Measurements from ENCODE around the gene AFAP1.
A peak's percentile ranks its signal among the peaks of the same experiment; 100 is the strongest.

The AFAP1 gene

DNA sequence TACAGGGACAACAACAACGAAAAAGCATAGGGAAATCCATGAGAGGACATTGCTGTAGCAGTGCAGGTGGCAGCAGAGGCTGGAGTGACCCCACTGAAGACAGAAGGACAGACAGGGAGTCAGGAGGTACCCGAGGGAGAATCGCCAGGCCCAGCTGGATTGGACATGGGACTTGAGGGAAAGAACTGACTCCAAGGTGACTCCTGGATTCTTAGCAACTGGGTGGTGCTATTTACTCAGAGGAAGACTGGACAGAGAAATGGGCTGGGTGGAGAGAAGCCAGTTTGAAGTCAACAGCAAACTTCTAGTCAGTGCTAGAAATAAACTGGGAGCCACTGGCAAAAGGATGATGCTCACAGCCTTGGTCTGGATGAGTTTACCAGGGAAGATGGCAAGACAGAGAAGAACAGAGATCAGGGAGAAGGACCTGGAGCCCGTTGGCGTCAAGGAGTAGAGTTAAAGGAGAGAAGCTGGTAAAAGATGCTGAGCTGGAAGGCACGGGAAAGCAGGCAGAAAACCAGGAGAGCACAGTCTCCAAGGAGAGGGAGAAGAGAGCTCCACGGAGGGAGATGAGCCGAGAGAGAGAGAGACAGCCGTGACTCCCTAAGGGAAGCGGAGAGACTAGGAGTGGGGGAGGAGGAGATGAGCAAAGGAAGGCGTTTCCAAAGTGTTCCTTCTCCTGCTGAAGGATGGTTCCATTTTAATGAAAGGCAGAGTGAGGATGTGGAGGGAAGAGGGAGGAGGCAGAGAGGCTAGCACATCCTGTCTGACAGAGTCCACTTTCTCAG, 119.4 kb downstream of the AFAP1 start:
- DNase-seq (ENCODE audit: low spot score): no peak

DNA sequence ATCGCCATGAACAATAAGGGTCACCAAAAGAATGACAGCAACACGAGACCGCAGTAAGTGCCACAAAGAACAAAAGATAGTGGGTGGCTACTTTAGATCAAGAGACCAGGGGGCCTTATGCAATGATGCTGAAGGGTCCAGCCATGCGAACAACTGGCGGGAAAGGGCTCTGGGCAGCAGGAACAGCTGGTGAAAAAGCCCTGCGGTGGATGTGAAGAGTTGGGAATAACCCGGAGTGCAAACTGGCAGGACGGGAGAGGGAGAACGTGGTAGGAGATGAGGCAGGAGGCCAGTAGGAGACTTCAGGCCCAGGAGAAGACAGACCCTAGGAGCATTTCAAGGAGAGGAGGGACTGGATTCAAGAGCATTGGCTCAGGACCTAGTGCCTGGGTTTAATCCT, 120.2 kb downstream of the AFAP1 start:
- DNase-seq (ENCODE audit: low spot score): no peak

DNA sequence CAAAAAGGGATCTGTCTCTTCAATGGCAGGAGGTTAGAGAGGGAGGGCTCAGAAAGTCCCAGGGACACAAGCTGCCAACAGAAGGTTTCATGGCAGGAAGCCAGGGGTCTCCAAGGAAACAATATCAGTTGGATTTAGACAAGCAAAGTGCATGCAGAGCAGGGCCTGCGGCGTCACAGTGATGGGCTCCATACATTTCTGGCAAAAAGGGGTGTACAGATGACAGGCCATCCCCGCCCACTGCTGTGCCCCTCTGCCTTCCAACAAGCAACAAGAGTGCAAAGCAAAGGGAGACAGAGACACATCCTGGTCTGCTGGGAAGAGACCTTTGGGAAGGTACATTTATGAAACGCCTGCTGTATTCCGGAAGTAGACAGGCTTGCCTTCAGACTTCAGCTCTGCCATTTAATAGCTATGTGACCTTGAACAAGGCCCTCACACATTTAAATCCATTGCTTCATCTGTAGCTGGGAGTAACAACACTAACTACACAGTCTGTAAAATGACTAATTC, 121.2 kb downstream of the AFAP1 start:
- no peak for DNase-seq (ENCODE audit: low spot score)

DNA sequence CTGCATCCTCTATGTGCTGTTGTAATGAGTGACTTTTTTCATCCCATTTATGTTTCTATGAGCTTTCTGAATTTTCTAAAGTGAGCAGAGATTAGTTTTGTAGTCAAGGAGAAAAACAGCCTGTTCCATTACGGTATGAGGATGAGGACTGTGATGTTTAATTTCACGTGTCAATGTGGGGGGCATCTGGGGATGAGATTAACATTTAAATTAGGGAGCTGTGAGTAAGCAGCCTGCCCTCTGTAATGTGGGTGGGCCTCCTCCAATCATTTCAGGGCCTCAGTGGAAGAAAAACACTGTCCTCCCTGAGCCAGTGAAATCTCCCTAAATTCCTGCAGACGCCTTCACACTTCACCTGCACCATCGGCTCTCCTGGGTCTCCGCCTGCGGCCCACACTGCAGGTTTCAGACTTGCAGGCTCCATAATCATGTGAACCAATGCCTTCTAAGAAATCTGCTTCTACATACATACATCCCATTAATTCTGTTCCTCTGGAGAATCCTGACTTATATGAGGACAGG, 121.7 kb downstream of the AFAP1 start:
- no peak for DNase-seq (ENCODE audit: low spot score)

DNA sequence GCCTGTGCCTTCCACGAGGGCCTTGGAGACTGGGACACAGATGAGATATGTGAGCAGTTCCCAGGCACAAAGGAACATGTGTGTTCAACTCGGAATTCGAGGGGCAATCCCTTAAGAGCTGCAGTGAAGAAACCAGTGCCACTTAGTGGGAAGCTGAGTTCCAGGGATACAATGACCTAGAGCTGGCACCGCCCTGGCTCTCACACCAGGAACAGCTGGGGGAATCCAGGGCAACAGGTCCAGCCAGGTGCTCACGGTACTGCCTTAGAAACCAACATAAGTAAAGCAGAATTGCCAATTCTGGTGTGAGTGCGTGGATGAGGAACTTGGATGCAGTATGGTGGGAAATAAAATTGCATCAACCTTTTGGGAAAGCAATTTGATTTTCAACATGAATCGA, 122.9 kb downstream of the AFAP1 start:
- DNase-seq (ENCODE audit: low spot score): no peak

DNA sequence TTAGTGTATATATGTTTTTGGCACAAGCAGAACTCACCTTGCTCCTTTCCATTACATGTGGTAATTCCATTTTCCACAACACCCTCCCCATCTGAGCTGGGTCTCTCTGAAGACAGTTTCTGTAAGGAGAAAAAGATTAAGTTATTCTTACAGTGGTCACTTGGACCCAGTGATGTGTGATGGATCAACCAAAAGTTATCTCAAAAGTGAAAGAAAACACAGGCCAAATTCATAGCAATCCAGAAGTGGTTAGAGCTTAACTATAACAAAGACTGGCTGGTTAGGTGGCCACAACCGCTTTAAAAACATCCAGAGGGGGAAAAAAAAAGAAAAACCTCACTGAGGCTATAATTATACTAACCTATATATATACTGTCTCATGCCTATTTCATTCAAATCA, 123.7 kb downstream of the AFAP1 start:
- DNase-seq (ENCODE audit: low spot score): no peak

DNA sequence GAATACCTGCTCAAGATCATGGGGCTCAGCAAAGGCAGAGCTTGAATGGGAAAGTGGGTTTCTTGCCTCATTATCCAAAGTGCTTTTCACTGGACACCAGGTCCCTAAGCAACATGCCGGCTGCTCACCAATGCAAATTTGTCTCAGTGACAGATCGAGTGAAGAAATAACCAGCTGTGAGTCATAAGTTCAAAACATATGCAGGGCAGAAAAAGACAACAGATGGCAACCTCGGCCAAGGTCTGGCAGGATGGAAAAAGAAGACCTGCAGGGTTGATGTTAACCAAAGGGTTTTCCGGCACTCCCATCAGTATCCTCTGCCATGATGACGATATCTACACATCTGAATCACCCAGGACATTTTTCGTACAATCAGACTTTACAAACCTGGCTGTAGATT, 124.1 kb downstream of the AFAP1 start:
- DNase-seq (ENCODE audit: low spot score): peak; percentile 10

DNA sequence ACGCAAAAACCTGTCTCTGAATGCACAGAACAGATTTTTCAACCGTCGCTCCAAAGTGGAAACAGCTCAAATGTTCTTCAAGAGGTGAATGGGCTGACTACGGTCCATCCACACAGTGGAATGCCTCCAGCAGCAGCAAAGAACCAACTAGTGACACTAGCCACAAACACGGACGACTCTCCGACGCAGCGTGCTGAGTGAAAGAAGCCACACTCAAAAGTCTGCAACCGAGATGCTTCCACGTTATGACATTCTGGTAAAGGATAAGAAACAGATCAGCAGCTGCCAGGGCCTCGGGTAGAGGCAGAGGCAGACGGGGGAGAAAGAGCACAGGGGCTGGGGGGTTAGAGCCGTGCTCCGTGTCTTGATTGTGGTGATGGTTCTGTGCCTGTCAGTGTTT, 125.2 kb downstream of the AFAP1 start:
- no peak for DNase-seq (ENCODE audit: low spot score)

DNA sequence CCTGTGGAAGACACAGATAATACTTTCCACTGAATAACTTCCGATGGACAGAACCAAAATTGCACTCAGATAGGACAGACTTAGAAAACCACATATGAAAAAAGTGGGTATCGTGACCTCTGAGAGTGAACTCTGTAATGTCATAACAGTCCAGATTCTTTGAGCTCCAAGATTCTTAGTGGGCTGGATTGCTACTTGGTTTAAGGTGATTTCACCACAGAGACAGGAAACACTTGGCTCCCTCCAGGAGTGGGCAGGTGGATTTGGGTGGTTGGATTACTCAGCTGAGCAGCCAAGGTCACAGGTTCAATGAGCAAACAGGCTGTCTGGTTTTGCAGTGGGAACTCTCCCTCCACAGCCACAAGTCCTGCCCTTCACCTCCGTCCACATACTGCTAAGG, 126.0 kb downstream of the AFAP1 start:
- DNase-seq (ENCODE audit: low spot score): no peak

DNA sequence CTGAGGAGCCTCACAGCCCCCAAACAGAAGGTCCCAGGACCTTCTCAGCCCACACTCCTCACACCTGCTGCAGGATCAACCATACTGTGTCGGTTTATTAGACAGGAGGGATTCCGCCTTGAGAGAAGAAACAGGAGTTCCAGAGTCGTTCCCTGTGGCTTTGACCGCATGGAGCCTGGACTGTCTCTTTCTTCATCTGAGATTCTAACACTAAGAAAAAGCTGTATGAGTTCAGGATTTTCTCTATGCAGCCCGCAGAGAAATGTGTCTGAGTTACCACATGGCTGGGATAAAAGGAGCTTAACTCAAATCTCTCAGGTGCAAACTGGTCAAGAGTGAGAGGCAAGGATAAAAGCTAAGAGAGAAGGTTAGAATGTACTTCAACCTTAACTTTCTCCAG, 126.7 kb downstream of the AFAP1 start:
- no peak for DNase-seq (ENCODE audit: low spot score)

DNA sequence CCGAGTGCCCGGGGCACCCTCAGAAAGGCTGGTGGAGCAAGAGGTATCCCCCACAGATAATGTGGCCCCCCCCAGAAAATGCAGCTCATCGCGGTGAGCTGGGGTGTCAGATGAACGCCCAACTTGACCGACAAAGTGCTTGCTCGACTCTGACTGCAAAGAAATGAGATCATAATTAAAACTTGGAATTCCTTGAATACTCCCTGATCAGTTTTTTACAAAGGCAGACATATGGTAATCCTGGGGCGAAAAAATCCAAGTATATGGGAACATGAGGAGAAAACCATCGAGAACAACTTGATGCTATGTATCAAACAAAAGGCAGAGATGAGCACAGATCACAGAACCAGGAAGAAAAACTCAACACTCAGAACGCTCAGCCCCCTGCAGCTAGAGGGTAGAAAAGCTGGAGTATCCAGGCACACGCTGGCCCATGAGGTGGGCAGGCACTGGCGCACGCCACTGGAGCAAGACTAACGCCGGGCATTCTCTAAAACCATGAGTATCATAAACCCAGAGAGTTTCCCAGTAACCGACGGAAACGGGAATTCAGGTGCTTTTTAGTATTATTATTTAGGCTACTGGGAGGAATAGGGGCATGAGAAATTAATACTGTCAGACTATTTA, 127.3 kb downstream of the AFAP1 start:
- no peak for DNase-seq (ENCODE audit: low spot score)

DNA sequence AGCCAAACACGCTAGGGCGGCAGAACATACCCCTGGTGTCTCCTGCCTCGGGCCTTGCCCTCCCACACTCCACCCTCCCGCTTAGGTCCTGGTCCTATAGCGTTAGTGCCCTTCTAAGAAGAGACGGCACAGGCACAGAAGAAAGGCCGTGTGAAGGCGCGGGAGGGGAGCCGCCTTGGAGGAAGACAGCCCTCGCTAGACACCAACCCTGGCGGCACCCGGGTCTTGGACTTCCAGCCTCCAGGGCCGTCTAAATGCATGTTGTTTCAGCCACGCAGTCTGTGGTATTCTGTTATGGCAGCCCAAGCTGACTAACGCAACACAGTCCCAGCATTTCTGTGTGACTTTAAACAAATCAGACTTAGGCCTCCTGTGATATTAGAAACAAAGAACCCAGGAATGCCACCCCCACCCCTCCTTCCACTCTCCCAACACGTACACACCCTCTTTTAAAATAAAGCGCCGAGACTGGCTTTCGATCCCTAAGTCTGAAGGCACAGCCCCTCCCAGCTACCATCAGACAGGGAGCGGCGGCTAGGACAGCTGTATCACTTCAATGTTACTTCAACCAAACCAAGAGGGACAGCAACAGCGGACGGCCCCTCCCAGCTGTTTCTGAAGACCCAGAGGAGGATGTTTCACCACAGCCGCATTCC, 128.0 kb downstream of the AFAP1 start:
- DNase-seq (ENCODE audit: low spot score): no peak

DNA sequence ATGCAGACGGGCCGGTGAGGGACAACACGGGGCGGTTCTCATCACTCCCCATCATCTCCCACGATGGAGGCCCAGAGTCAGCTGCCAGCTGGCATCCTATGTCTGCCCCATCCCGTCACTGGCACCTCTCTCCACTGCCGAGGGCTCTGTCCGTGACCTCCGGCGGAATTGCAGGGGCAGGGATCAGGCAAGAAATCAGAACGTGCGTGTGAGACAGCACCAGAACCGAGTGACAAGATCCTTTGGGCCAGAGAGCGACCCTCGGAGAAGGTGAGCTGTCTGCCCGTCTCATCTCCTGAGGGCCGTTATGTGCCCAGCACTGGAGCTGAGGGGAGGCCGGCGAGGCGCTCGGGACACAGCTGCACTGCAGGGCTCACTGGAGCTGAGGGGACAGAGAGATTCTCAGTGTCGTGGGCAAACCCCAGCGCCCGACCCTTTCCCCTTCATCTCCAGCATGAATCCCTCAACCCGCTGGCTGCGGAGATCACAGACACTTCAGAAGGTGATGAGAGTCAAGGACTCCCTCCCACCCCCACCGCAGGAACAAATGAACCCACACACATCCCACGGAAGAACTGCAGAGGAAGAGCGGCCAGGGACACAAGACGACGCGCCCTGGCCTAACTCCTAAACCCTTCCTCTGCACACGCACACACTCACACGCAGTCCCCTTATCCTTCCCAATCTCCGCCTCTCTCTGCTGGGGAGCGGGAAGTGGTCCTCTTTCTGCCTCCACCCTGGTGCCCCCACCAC, 128.7 kb downstream of the AFAP1 start:
- no peak for DNase-seq (ENCODE audit: low spot score)

DNA sequence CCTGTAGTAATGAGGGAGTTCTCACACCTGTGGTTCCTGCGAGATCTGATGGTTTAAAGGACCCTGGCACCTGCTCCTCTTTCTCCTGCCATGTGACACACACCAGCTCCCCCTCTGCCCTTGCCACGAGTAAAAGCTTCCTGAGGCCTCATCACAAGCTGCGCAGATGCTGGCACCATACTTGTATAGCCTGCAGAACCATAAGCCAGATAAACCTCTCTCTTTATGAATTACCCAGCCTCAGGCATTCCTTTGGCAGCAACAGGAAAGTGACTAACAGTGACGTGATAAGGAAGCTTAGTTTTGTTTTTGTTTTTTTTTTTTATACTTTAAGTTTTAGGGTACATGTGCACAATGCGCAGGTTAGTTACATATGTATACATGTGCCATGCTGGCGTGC, 130.9 kb downstream of the AFAP1 start:
- DNase-seq (ENCODE audit: low spot score): no peak

DNA sequence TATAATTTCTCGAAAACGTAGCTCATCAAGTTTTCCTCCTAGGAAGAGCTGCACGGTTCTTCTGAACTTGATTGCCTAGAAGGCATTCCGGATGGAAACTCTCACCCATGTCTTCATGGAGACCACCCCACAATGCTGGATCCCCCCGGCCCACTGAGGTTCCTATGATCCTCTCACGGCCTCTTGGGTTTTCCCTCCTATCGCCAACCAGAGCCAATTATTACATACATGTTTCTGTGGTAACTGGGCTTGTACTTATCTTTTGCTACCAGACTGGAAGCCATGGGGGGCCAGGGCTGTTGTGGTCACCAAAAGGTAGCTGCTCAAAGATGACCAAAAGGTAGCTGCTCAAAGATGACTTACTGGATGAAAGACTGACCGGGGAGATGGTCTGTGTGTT, 131.5 kb downstream of the AFAP1 start:
- DNase-seq (ENCODE audit: low spot score): no peak

DNA sequence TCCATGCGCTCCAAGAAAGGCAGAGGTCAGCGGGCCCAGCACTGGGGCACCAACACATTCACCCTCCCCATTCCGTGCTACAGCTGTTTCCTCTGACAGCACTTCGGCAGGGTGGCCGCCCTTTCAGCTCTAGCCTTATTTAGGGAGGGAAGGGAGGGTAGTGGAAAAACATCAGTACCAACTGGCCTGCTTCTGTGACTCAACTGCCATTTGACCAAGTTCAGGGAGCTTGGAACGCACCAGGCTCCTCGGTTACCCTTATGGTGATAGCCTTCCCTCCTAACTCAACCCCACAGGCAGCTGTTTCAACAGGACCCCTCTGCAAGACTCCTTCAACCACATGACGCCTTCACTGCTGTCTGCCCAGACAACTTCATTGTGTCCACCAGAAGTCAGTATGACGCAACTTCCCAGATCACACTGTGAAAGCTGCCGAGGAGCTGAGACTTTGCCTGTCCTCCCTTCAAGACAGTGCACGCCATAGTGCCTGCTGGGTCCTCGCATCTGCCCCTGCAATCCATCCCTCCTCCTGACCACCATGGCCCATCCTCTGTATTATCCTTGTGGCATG, 132.2 kb downstream of the AFAP1 start:
- DNase-seq (ENCODE audit: low spot score): no peak

DNA sequence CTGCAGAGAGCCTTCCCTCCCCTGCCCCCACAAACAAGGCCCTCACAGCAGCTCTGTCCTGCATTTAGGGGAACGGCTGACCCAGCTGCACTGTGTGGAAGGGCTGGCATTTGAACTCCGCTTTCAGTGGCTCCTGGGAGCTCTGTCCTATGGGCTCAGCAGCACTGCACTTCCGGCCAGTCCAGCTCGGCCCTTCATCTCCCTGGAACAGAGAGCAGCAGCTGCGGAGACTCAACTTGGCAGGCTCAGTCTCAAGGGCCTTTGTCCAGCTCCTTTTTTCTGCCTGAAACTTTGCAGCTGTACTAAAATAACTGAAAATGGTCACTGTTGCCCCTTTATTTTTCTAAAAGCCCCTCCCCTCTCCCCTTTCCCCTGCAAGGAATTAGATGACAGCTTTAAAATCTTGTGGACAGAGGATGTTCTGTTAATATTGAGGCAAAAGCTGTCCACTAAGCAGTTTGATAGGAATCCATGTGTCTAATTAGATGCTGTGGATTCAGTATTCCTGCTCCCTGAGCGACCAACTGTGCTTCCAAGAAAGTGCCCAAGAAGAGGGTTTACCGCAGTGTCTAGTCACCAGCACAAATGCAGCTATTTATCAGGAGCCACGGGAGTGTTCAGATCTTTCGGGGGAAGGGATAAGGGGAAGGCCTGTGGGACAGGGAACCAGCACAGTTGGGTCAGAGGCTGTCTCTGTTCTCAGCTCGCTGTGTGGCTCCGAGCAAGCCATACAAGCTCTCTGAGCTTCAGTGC, 133.1 kb downstream of the AFAP1 start:
- DNase-seq (ENCODE audit: low spot score): no peak

DNA sequence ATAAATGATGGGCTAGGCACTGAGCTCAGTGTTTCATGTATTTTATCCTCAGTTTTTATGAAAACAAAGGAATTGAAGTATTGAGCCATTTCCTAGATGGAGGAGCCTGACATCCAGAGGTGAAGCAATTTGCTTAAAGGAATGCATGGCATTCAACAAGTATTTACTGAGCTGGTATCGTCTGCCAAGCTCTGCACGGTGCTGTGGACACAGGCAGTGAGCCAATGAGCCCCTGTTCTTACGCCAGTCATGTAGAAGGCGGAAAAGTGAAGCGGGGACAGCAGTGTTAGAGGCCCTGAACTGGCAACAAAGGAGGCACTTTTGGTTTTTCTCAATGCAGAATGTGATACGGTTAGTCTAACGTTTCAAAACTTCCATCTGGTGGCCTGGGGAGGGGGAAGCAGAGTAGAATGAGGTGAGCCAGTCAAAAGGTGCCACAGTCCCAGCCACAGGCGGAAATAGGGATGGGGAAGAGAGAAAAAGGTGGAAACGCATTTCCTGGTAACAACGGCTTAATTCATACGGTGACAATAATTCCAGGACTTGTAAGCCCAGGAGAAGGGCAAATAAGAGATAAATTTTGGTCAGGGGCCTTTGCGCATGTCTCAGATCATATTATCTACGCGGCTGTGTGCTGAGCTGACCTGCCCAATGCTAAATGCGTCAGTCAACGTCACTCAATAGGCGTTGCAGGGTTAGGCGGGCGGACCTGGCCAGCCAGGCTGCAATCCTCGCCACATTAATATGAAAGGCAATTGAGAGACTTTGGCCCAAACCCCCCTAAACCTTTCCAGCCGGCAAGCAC, 133.9 kb downstream of the AFAP1 start:
- DNase-seq (ENCODE audit: low spot score): no peak

DNA sequence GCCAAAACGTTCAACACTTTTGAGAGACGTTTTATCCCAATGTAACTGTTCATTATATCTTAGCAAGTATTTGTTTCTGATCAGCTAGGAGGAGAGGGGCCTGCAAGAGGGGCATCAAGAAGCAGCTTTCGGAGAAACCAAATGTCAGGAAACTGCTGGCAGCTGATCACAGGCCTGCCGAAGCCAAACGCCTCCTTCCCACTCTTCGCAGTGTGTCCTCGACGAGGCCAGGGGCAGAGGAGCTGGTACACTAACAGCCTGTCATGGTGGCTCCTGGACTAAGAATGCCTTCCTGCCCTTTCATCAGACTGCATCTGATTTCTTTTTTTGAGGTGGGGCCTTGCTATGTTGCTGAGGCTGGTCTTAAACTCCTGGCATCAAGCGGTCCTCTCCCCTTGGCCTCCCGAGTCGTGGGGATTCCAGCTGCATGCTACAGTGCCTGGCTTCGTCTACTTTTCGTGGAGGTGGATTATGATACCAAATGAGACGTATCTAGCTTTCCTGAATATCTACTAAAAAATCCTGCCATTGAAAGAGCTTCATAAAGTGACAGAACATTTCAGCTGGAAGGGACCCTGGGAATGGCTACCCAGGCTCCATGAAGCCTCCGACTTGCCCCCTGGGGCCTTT, 134.8 kb downstream of the AFAP1 start:
- DNase-seq (ENCODE audit: low spot score): no peak
